ENCODE measurements around the gene SOCS1. TPM values are rescaled to one million over a fixed set of nuclear protein-coding genes. Genes with fewer than 3 reads are reported as not detected.

SOCS1 gene
- total and polyA plus RNA-seq, 9 of the 15 experiments (the other 6 are each of a cell fraction or from before 2014, with no cell fraction given) = 0.04 to 7.5 (median 2.3) TPM

DNA sequence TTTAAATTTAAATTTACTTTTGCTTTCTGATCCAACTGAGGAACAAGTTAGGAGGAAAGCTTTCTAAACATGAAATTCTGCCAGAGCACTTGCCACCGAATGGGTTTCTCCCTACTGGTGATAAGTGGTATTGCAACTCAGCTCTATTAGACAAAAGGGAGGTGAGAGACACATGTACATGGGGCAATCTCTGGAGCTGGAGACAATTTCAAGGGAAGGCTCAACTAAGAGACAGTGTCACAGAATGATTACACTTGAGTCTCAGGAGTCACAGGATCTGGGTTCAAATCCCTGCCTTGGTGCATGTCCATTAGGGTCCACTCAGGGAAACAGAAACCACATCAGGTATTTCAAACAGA lies 37.4 kb downstream of the SOCS1 start:
- Histone ChIP-seq H3K27ac (ENCODE audit: extremely low read depth, low read depth, low read length) (no peak overlapping the region), H3K36me3 (ENCODE audit: control insufficient read depth, insufficient read depth, low read length) (no peaks in the 10 kb centered on the region; the same call in 2 of the 3 replicates), H3K4me1 (replicated peaks in 1 of 2; ENCODE audit: control insufficient read depth in 2 of 2, insufficient read depth in 2 of 2, low read length in 2 of 2) (no peaks in the 10 kb centered on the region), H3K4me2 (ENCODE audit: insufficient read depth, low read length) (no peak overlapping the region), H2AFZ (ENCODE audit: low read depth, low read length) (no peak overlapping the region), H3K9me3 (replicated peaks; ENCODE audit: control insufficient read depth, insufficient read depth, low read depth, low read length) (peaks cover 22% of the 10 kb centered on the region), H3K9me1 (ENCODE audit: control insufficient read depth, insufficient read depth, low read length) (no peaks in the 10 kb centered on the region), H3K27me3 (ENCODE audit: control insufficient read depth in 2 of 2, insufficient read depth in 2 of 2, low read length in 2 of 2) (no peaks in the 10 kb centered on the region; a peak in 1 of 5 replicates), H3K9ac (ENCODE audit: insufficient read depth in 1 of 2, low read depth in 2 of 2, low read length in 2 of 2) (no peak overlapping the region), H4K20me1 (replicated peaks; ENCODE audit: control insufficient read depth, insufficient read depth, low read length) (no peaks in the 10 kb centered on the region), H3K4me3 (no peak overlapping the region), H3K79me2 (ENCODE audit: control insufficient read depth, insufficient read depth, low read length) (no peaks in the 10 kb centered on the region)
- CTCF ChIA-PET (ENCODE audit: low intra/inter-chr PET ratio) = no interaction called here
- no TSS peak for BruUV-seq (replicated peaks)
- in situ Hi-C loops (cut with MboI) (no loop called here), intact Hi-C loops (cut with micrococcal nuclease) (no loop called here)
- ATAC-seq = no peak
- DNase-seq (ENCODE audit: extremely low read depth in 1 of 4, low spot score in 3 of 4) = peak in 2 of 4 experiments; percentile 53 to 62
- peak; percentile 48 for FAIRE-seq
- WGBS (ENCODE audit: insufficient coverage, low coverage, missing lambda C conversion rate) = 56% methylated on average over 1 of the region's 1 CpG
- POLR2A ChIA-PET = no interaction called here
- TF ChIP-seq ZEB2 (IDR thresholded peaks at IDR 0.05) (peak; percentile 33; the same call in 1 of the 2 replicates), HDAC8 (tag; IDR thresholded peaks at IDR 0.05) (no peak), ARNT (IDR thresholded peaks at IDR 0.05) (peak in 1 of 2 experiments; percentile 65; a peak in 1 of 4 replicates), ADNP (tag; IDR thresholded peaks at IDR 0.05) (peak; percentile 28; the same call in 1 of the 2 replicates), CHD4 (IDR thresholded peaks at IDR 0.05; ENCODE audit: insufficient read depth, insufficient replicate concordance, low read depth, low read length, poor library complexity, severe bottlenecking) (peak; percentile 27), TRIM24 (IDR thresholded peaks at IDR 0.05) (peak in 1 of 2 experiments; percentile 59; a peak in 2 of 4 replicates), RCOR1 (IDR thresholded peaks at IDR 0.05; ENCODE audit: borderline replicate concordance in 1 of 2, low read depth in 2 of 2, low read length in 2 of 2) (0 out of 4 replicates have a peak, but pooled peaks of 1 of the 2 experiments have one; percentile 5), CBX1 (IDR thresholded peaks at IDR 0.05; ENCODE audit: low read depth) (peak; percentile 91), NFIC (IDR thresholded peaks at IDR 0.05) (0 out of 2 replicates have a peak, but pooled peaks have one; percentile 9), RAD21 (CRISPR knock-in tag; conservative IDR thresholded peaks at IDR 0.05 in 1 of 2, IDR thresholded peaks at IDR 0.05 in 1 of 2) (peak in 1 of 2 experiments; percentile 23; a peak in 2 of 4 replicates), ZNF764 (CRISPR knock-in tag; IDR thresholded peaks at IDR 0.05; ENCODE audit: low read depth) (peak; percentile 99), SRSF3 (IDR thresholded peaks at IDR 0.05; ENCODE audit: insufficient read depth, low read length) (no peak), MCM7 (IDR thresholded peaks at IDR 0.05) (no peak)
- TF ChIP-seq, protein P1, sequence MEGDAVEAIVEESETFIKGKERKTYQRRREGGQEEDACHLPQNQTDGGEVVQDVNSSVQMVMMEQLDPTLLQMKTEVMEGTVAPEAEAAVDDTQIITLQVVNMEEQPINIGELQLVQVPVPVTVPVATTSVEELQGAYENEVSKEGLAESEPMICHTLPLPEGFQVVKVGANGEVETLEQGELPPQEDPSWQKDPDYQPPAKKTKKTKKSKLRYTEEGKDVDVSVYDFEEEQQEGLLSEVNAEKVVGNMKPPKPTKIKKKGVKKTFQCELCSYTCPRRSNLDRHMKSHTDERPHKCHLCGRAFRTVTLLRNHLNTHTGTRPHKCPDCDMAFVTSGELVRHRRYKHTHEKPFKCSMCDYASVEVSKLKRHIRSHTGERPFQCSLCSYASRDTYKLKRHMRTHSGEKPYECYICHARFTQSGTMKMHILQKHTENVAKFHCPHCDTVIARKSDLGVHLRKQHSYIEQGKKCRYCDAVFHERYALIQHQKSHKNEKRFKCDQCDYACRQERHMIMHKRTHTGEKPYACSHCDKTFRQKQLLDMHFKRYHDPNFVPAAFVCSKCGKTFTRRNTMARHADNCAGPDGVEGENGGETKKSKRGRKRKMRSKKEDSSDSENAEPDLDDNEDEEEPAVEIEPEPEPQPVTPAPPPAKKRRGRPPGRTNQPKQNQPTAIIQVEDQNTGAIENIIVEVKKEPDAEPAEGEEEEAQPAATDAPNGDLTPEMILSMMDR (IDR thresholded peaks at IDR 0.05 in 2 of 3, conservative IDR thresholded peaks at IDR 0.05 in 1 of 3; ENCODE audit: insufficient read depth in 2 of 3, low read depth in 1 of 3, low read length in 3 of 3) = peak; percentile 42 to 74 (median 54)
- TF ChIP-seq, protein P2, sequence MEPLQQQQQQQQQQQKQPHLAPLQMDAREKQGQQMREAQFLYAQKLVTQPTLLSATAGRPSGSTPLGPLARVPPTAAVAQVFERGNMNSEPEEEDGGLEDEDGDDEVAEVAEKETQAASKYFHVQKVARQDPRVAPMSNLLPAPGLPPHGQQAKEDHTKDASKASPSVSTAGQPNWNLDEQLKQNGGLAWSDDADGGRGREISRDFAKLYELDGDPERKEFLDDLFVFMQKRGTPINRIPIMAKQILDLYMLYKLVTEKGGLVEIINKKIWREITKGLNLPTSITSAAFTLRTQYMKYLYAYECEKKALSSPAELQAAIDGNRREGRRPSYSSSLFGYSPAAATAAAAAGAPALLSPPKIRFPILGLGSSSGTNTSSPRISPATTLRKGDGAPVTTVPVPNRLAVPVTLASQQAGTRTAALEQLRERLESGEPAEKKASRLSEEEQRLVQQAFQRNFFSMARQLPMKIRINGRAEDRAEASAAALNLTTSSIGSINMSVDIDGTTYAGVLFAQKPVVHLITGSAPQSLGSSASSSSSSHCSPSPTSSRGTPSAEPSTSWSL (CRISPR knock-in tag; IDR thresholded peaks at IDR 0.05; ENCODE audit: borderline replicate concordance) = no peak
- TF ChIP-seq, protein P3, sequence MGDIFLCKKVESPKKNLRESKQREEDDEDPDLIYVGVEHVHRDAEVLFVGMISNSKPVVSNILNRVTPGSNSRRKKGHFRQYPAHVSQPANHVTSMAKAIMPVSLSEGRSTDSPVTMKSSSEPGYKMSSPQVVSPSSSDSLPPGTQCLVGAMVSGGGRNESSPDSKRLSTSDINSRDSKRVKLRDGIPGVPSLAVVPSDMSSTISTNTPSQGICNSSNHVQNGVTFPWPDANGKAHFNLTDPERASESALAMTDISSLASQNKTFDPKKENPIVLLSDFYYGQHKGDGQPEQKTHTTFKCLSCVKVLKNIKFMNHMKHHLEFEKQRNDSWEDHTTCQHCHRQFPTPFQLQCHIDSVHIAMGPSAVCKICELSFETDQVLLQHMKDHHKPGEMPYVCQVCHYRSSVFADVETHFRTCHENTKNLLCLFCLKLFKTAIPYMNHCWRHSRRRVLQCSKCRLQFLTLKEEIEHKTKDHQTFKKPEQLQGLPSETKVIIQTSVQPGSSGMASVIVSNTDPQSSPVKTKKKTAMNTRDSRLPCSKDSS (IDR thresholded peaks at IDR 0.05; ENCODE audit: low read depth, partially characterized antibody) = peak; percentile 62
- TF ChIP-seq, protein P4, sequence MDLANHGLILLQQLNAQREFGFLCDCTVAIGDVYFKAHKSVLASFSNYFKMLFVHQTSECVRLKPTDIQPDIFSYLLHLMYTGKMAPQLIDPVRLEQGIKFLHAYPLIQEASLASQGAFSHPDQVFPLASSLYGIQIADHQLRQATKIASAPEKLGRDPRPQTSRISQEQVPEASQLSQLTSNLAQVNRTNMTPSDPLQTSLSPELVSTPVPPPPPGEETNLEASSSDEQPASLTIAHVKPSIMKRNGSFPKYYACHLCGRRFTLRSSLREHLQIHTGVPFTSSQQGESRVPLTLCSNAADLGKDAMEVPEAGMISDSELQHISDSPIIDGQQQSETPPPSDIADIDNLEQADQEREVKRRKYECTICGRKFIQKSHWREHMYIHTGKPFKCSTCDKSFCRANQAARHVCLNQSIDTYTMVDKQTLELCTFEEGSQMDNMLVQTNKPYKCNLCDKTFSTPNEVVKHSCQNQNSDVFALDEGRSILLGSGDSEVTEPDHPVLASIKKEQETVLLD (IDR thresholded peaks at IDR 0.05) = no peak

Data from K562 (cell line).